ENCODE measurements around the gene LIN7A.

Gene LIN7A

GRCh38 chr12:80857311-80857710 is 80.4 kb downstream of the LIN7A start:
- DNase-seq, result no peak

DNA sequence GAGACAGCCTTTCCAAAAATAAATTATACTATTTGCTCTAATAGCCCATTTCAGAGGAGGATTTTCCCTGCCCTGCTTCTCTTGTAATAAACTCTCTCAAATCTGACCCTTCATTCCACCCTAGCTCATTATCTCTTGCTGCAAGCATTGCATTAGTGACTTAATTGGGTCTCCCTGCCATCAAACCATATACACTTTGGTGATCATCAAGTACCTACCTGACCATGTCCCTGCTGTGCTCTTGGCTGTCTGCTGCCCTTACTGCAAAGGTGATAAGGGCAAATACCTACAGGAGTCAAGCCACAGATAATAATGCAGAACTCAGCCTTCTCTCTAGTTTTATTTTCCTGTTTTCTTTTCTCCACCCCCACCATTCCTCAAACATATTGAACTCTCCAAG is 88.4 kb downstream of the LIN7A start:
- no peak for DNase-seq

DNA sequence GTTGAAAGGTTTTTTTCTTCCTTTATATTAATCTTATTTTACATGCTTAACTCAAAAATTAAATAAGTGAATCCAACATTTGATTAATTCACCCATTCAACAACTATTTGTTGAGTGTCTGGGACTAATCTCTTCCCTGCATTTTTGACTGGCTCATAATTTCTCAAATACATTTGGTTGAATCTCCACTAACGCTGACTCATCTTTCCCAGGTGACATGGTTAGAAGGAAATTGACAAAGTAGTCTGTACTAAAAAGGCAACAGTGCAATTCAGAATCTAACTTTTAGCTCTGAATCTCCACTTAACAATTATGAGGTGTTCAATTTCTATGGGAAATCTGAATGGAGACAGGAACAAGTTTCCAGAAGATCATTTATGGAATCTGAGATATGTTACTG is 88.9 kb downstream of the LIN7A start:
- DNase-seq, result no peak

- no peak for DNase-seq
Measured at GRCh38 chr12:80847575-80847974, 90.2 kb downstream of the LIN7A start.

GRCh38 chr12:80846952-80847351 is 90.8 kb downstream of the LIN7A start:
- no peak for DNase-seq

DNA sequence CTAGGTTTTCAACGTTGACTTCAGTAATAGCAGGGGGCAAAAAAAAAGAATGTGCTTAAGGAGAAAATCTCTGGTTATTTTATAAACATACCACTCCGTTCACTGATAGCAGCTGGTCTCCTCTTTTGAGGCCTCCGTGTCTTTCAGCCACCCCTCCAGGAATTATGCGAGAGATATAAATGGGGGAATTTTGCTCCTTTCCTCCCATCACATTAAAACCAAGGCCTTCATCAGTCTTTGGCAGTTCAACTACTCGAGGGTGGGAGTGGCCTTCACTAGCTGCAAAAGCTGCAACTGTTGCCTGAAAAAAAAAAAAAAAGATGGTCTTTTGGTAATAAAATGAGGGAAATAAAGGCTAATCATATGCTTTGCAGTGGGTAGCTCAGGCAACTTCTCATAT is 92.1 kb downstream of the LIN7A start:
- DNase-seq, result no peak

DNA sequence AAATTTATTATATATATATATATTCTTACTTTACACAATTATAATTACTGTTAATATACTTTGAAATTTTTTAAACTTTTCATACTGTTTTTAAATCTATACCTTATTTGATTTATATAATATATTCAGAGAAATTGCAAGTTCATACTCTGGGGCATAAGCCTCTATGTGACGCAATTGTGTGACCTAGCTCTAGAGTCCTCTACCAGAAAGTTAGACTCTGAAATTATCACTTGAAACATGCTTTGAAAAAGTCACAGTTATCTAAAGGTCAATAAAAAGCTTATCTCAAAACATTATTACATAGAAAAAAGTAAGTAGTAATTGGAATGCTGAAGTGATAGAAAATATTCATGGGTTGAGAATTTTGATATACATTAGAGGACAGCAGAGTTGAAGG is 93.8 kb downstream of the LIN7A start:
- no peak for DNase-seq

DNA sequence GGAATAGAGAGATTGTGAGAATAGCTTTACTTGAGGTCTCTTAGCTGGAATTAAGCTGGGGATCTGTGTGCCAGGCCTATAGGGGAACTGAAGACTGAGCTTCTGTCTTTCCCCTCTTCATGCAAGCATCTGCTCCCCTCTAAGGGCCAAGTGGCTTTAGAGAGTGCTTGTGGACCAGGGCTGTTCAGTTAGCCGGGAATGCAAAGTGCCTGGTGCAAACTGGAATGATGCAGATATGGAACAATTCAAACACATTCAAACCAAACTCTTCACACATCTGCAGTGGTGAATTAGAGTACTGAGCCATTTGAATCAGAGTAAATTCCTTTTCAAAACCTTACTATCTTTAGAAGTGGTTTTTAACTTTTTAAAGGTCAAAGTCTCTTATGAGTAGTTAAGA is 99.0 kb downstream of the LIN7A start:
- no peak for DNase-seq

- DNase-seq, result no peak
Measured at GRCh38 chr12:80838024-80838658, 99.6 kb downstream of the LIN7A start.

DNA sequence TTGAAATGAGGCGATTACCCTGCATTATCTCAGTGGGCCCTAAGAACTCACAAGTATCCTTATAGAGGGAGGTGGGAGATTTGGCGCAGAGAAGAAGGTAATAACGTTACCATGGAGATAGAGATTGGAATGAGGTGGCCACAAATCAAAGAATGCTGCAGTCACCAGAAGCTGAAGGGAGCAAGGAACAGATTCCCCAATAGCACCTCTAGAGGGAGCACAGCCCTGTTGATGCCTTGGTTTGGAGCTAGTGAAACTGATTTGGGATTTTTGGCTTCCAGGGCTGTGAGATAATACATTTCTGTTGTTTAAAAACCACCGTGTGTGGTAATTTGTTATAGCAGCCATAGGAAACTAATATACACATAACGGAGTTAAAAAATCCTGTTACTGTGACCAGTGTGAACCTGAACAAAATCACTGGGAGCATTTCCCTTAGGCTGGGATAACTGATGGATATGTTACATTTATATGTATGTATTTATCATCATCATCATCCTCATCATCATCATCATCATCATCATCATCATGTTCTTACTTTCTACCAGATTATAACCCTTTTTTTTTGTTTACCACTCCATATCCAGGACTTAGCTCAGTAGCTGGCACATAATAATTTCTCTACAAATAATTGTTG is 100.3 kb downstream of the LIN7A start:
- peak; percentile 28 for DNase-seq

GRCh38 chr12:80834724-80835123 is 103.0 kb downstream of the LIN7A start:
- no peak for DNase-seq

- no peak for DNase-seq
Measured at GRCh38 chr12:80830533-80831088, 107.1 kb downstream of the LIN7A start.

DNA sequence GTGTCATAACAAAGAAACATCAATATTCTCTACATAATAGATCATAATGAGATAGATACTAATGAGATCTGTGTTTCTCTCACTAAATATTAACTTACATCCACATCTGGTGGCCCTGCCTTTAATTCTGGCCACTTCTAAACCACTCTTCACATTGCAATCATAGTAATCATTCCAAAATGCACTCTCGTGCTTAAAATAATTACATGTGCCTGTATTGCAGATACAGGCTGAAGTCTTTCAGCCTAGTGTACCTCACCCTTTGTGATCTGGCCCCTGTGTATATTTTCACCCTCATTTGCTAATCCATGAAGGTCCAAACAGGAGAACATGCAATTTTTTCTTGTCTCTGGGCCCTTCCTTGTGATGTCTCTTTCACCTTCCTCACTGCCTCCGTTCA is 108.0 kb downstream of the LIN7A start:
- DNase-seq, result no peak

GRCh38 chr12:80825506-80825905 is 112.2 kb downstream of the LIN7A start:
- DNase-seq, result no peak

GRCh38 chr12:80823393-80823792 is 114.3 kb downstream of the LIN7A start:
- no peak for DNase-seq

DNA sequence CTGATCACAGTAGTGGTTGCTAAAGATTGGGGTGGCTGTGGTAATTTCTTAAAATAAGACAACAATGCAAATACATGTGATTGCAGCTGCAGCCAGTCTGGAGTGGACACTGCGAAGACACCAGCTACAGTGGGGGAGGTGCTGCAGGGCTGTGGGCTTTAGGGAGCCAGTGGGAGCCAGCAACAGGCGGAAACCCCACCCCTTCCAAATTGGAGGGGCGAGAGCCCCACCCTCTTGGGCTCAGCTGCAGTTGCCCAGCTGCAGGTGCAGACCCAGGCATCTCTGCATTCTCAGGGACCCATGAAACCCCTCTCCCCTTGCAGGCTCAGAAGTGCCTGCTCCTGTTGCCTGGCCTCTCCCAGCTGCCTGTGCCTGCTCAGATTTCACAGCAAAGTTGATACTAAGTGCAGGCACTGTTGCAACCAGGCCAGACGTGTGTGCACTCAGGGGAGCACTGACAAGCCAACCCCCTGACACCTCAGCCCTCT is 116.2 kb downstream of the LIN7A start:
- no peak for DNase-seq

DNA sequence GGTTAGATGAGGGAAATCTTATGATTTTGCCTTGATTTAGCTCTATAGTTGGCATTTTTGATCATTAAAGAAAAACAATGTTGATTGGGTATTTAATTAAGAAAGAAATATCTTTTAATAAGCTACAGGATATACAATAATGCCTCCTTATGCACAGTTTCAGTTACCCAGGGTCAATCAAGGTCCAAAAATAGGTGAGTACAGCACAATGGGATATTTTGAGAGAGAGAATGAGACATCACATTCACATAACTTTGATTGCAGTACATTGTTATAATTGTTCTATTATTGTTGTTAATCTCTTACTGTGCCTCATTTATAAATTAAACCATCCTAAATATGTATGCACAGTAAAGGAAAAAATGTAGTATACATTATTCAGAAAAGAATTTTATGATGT is 118.9 kb downstream of the LIN7A start:
- DNase-seq, result no peak

- no peak for DNase-seq
Measured at GRCh38 chr12:80815351-80815750, 122.4 kb downstream of the LIN7A start.

GRCh38 chr12:80814453-80814852 is 123.3 kb downstream of the LIN7A start:
- no peak for DNase-seq

DNA sequence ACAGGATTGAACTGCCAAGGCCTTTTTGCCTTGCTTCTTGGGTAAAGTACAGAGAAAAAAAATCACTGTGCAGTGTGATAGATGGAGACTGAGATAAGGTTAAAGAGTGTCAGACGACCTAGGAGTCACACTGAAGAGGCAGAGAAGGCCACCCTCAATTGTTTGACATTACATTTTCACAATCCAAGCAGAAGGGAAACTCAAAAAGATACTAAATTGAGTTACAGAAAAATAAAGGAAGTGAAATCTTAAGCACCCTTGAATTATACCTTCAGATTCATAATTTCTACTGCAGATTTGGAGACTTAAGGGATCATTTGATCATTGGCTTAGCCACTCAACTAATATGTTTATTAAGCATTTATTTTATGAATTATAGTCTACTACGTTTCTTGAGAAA is 123.9 kb downstream of the LIN7A start:
- DNase-seq, result no peak

- DNase-seq, result no peak
Measured at GRCh38 chr12:80811957-80812708, 125.6 kb downstream of the LIN7A start.

DNA sequence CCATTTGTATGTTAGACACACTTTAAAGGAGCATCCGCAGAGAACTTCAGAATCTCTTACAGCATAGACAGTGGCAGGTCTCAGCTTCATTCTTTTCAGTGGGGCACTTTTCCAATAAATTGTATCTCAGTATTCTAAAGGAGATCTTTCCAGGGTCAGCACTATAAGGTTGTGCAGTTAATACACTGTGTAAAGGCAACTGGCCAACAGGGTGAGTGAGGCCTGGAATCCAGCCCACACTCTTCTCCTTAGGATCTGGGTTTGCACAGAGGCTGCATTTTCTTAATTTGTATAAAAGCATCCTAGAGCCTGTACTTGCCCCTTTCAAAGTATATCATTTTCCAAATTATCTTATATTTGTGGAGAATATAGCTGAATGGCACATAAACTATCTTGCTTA is 126.9 kb downstream of the LIN7A start:
- no peak for DNase-seq

DNA sequence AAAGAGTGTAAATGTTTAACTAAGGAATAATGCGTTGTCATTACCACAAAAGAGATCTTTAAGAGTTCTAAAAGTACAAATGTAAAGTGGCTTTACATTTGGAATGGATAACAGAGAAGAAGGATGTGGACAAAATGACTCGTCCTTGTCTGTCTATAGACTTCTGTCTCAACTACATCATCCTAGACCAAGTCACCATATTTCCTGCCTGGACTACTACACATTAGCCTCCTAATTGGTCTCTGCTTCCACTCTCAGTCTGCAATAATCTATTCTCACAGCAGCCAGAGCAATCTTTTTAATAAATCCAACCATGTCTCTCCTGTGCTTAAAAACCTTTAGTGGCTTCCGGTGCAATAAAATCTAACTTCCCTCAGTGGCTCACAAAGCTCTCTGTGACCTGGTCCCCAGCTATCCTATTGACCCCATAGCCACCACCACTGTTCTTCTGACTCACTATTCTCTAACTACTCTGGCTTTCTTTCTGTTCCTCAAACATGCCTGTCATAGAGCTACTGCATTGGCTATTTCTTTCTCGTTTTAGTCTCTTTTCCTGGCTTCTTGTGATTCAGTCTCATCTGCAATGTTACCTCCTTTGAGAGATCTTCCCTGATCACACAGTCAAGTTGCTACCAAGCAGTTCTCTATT is 130.0 kb downstream of the LIN7A start:
- no peak for DNase-seq

All from femur (tissue), 1 donor.